ENCODE data around the gene LSM2. TPM values are rescaled to one million over a fixed set of nuclear protein-coding genes. Genes with fewer than 3 reads are reported as not detected.

LSM2 gene
- total and polyA plus RNA-seq, 9 of the 15 experiments (the other 6 are each of a cell fraction or from before 2014, with no cell fraction given), result 154 to 407 (median 223) TPM

- 0 out of 2 replicates have a peak, but pooled peaks have one; percentile 23 for TF ChIP-seq TSHZ1 (CRISPR knock-in tag; IDR thresholded peaks at IDR 0.05)
- peak; percentile 77; the same call in 1 of the 2 replicates for TF ChIP-seq GABPB2 (CRISPR knock-in tag; conservative IDR thresholded peaks at IDR 0.05)
- TF ChIP-seq GMEB1 (CRISPR knock-in tag; IDR thresholded peaks at IDR 0.05), result peak; percentile 38; the same call in 1 of the 2 replicates
- no peak for TF ChIP-seq POLR2H (tag; IDR thresholded peaks at IDR 0.05; ENCODE audit: low read depth)
- TF ChIP-seq PHTF2 (CRISPR knock-in tag; IDR thresholded peaks at IDR 0.05), result peak; percentile 91; the same call in 1 of the 2 replicates
- peak; percentile 66 for TF ChIP-seq SMAD4 (CRISPR knock-in tag; conservative IDR thresholded peaks at IDR 0.05)
- TF ChIP-seq ATF2 (CRISPR knock-in tag; IDR thresholded peaks at IDR 0.05), result no peak
- TF ChIP-seq ID3 (CRISPR knock-in tag; IDR thresholded peaks at IDR 0.05), result no peak
- TF ChIP-seq ID3 (tag; IDR thresholded peaks at IDR 0.05), result 0 out of 2 replicates have a peak, but pooled peaks have one; percentile 45
- no peak for TF ChIP-seq CREB1 (IDR thresholded peaks at IDR 0.05)
- no peak; the same call in 1 of the 2 replicates for TF ChIP-seq CREB1 (CRISPR knock-in tag; IDR thresholded peaks at IDR 0.05)
- TF ChIP-seq HOXB6 (CRISPR knock-in tag; IDR thresholded peaks at IDR 0.05; ENCODE audit: borderline replicate concordance), result peak; percentile 64; the same call in 1 of the 2 replicates
- no peak for TF ChIP-seq CHD1 (IDR thresholded peaks at IDR 0.05; ENCODE audit: low read length)
- TF ChIP-seq MTA1 (IDR thresholded peaks at IDR 0.05; ENCODE audit: borderline replicate concordance), result peak; percentile 87; the same call in 1 of the 2 replicates
- TF ChIP-seq CC2D1A (IDR thresholded peaks at IDR 0.05), result 0 out of 2 replicates have a peak, but pooled peaks have one; percentile 11
- TF ChIP-seq E2F1 (CRISPR knock-in tag; IDR thresholded peaks at IDR 0.05), result no peak
- peak; percentile 66 for TF ChIP-seq TAF7 (tag; IDR thresholded peaks at IDR 0.05)
- TF ChIP-seq CCAR2 (IDR thresholded peaks at IDR 0.05; ENCODE audit: low read depth, low read length), result no peak
- TF ChIP-seq PHB (CRISPR knock-in tag; IDR thresholded peaks at IDR 0.05), result 0 out of 2 replicates have a peak, but pooled peaks have one; percentile 41
- 0 out of 2 replicates have a peak, but pooled peaks have one; percentile 54 for TF ChIP-seq TCF15 (CRISPR knock-in tag; IDR thresholded peaks at IDR 0.05)
These were observed 20.1 kb upstream of the LSM2 start (continued) for GRCh38 chr6:31826793-31827285.
